Measurements from ENCODE around the gene SFRP2. TPM values are rescaled to one million over a fixed set of nuclear protein-coding genes. Genes with fewer than 3 reads are reported as not detected.

The SFRP2 gene
- total and polyA plus RNA-seq, 2 of the 4 experiments (the other 2 are of a cell fraction) = not detected

DNA sequence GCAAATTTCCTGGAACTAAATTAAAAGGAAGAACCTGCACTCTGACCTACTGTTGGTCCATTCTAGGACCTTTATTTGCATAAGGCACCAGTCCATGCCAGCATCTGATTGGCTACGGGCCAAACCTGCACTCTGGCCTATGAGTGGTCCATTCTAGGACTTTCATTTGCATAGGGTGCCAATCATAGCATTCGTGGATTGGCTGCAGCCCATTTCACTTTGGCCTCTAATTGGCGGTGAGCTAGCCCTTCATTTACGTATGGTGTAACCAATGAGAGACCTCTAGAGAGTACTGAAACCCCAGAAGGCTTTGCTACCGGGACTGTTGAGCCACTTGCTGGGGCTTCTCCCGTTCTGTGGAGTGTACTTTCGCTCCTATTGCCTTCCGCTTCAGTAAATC, 23.0 kb downstream of the SFRP2 start:
- Histone ChIP-seq H3K9me3 (ENCODE audit: control insufficient read depth, insufficient read depth, low read length) (no peaks in the 10 kb centered on the region), H4K8ac (ENCODE audit: low read depth in 2 of 2, low read length in 2 of 2) (no peak overlapping the region), H3K23ac (ENCODE audit: low read depth, low read length) (no peak overlapping the region), H3K79me1 (ENCODE audit: low read depth in 1 of 2, low read length in 2 of 2) (no peaks in the 10 kb centered on the region), H3K27ac (ENCODE audit: insufficient read depth, low read length) (no peak overlapping the region), H2AFZ (replicated peaks; ENCODE audit: low read length, poor library complexity) (no peak overlapping the region), H2BK20ac (ENCODE audit: low read depth, low read length) (no peak overlapping the region), H3K4me2 (ENCODE audit: low read depth, low read length) (no peak overlapping the region), H3K36me3 (ENCODE audit: control insufficient read depth, insufficient read depth, low read length) (no peaks in the 10 kb centered on the region), H3K9me1 (ENCODE audit: insufficient read depth, low read length) (no peaks in the 10 kb centered on the region), H2AK9ac (replicated peaks; ENCODE audit: low read depth, low read length, poor library complexity) (no peak overlapping the region), H4K20me1 (ENCODE audit: insufficient read depth, low read length) (no peaks in the 10 kb centered on the region), H3K18ac (ENCODE audit: low read depth, low read length) (no peak overlapping the region), H3K9ac (ENCODE audit: low read depth, low read length) (no peak overlapping the region), H2BK15ac (ENCODE audit: low read depth, low read length) (no peak overlapping the region), H2BK120ac (ENCODE audit: low read depth, low read length) (no peak overlapping the region), H3K27me3 (ENCODE audit: control insufficient read depth, insufficient read depth, low read length) (peaks cover 6% of the 10 kb centered on the region), H3K14ac (replicated peaks; ENCODE audit: low read depth, low read length) (no peak overlapping the region), H4K5ac (ENCODE audit: low read depth, low read length) (no peak overlapping the region), H2AK5ac (ENCODE audit: low read depth, low read length) (no peak overlapping the region), H3K4ac (ENCODE audit: low read depth, low read length) (no peak overlapping the region), H4K91ac (ENCODE audit: insufficient read depth, low read depth, low read length) (no peak overlapping the region), H2BK5ac (ENCODE audit: low read depth, low read length, poor library complexity, severe bottlenecking) (no peak overlapping the region), H3K56ac (ENCODE audit: extremely low read depth, insufficient read depth, low read length) (no peak overlapping the region), H3K4me1 (ENCODE audit: control insufficient read depth, insufficient read depth, low read length) (no peaks in the 10 kb centered on the region), H3K4me3 (ENCODE audit: insufficient read depth, low read depth, low read length) (no peak overlapping the region)
- BruUV-seq (replicated peaks) = no TSS peak
- TF ChIP-seq CEBPB (IDR thresholded peaks at IDR 0.05; ENCODE audit: low read depth, low read length) = no peak
- TF ChIP-seq POLR2A (IDR thresholded peaks at IDR 0.05; ENCODE audit: low read depth, low read length) = no peak
- TF ChIP-seq MXI1 (IDR thresholded peaks at IDR 0.05; ENCODE audit: borderline replicate concordance, low read depth, low read length) = no peak
- TF ChIP-seq MAFK (IDR thresholded peaks at IDR 0.05; ENCODE audit: low read depth, low read length) = no peak
- no peak for TF ChIP-seq CHD1 (IDR thresholded peaks at IDR 0.05; ENCODE audit: low read depth, low read length)
- TF ChIP-seq MAZ (IDR thresholded peaks at IDR 0.05; ENCODE audit: borderline replicate concordance, low read depth, low read length) = no peak
- TF ChIP-seq, protein P1, sequence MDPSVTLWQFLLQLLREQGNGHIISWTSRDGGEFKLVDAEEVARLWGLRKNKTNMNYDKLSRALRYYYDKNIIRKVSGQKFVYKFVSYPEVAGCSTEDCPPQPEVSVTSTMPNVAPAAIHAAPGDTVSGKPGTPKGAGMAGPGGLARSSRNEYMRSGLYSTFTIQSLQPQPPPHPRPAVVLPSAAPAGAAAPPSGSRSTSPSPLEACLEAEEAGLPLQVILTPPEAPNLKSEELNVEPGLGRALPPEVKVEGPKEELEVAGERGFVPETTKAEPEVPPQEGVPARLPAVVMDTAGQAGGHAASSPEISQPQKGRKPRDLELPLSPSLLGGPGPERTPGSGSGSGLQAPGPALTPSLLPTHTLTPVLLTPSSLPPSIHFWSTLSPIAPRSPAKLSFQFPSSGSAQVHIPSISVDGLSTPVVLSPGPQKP (IDR thresholded peaks at IDR 0.05; ENCODE audit: borderline replicate concordance, low read depth, low read length) = no peak
- no peak for TF ChIP-seq RCOR1 (IDR thresholded peaks at IDR 0.05; ENCODE audit: insufficient replicate concordance, low read length)
- TF ChIP-seq, protein P2, sequence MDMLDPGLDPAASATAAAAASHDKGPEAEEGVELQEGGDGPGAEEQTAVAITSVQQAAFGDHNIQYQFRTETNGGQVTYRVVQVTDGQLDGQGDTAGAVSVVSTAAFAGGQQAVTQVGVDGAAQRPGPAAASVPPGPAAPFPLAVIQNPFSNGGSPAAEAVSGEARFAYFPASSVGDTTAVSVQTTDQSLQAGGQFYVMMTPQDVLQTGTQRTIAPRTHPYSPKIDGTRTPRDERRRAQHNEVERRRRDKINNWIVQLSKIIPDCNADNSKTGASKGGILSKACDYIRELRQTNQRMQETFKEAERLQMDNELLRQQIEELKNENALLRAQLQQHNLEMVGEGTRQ (IDR thresholded peaks at IDR 0.05; ENCODE audit: low read depth, low read length) = no peak
- no peak for TF ChIP-seq RAD21 (IDR thresholded peaks at IDR 0.05; ENCODE audit: low read length)
- no peak for TF ChIP-seq BHLHE40 (IDR thresholded peaks at IDR 0.05; ENCODE audit: low read depth, low read length)
- TF ChIP-seq NFE2L2 (IDR thresholded peaks at IDR 0.05; ENCODE audit: low read depth, low read length) = no peak
- no peak for TF ChIP-seq FOS (IDR thresholded peaks at IDR 0.05; ENCODE audit: low read depth, low read length)
- TF ChIP-seq SMC3 (IDR thresholded peaks at IDR 0.05; ENCODE audit: low read depth, low read length) = no peak
- TF ChIP-seq, protein P3, sequence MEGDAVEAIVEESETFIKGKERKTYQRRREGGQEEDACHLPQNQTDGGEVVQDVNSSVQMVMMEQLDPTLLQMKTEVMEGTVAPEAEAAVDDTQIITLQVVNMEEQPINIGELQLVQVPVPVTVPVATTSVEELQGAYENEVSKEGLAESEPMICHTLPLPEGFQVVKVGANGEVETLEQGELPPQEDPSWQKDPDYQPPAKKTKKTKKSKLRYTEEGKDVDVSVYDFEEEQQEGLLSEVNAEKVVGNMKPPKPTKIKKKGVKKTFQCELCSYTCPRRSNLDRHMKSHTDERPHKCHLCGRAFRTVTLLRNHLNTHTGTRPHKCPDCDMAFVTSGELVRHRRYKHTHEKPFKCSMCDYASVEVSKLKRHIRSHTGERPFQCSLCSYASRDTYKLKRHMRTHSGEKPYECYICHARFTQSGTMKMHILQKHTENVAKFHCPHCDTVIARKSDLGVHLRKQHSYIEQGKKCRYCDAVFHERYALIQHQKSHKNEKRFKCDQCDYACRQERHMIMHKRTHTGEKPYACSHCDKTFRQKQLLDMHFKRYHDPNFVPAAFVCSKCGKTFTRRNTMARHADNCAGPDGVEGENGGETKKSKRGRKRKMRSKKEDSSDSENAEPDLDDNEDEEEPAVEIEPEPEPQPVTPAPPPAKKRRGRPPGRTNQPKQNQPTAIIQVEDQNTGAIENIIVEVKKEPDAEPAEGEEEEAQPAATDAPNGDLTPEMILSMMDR (conservative IDR thresholded peaks at IDR 0.05; ENCODE audit: low read depth, low read length) = no peak
- no peak for TF ChIP-seq RFX5 (IDR thresholded peaks at IDR 0.05; ENCODE audit: low read depth, low read length)
- WGBS, 2 experiments (ENCODE audit: extremely low coverage in 2 of 2, insufficient read length in 1 of 2) = 60% methylated on average over 7 of the region's 8 CpGs; no CpG with 5 or more reads in 1 of the 2 experiments
- no peak for ATAC-seq (ENCODE audit: low read depth)
- no peak for DNase-seq
- in situ Hi-C loops (cut with MboI; ENCODE audit: low sequenced_read_pairs) = no loop called here
- dilution Hi-C loops (cut with HindIII; ENCODE audit: low sequenced_read_pairs, unreplicated experiment) = no loop called here
- intact Hi-C loops (cut with micrococcal nuclease) = no loop called here
- CTCF ChIA-PET = no interaction called here
- POLR2A ChIA-PET (ENCODE audit: unreplicated experiment) = no interaction called here
